B cell (primary cell): ENCODE results near the gene BICDL1. TPM values are rescaled to one million over a fixed set of nuclear protein-coding genes. Genes with fewer than 3 reads are reported as not detected.

Experiments
- ATAC-seq: fragments of 200-7000 bp; cut with Tn5 transposase; one replicate; pipeline ENCODE4 v1.10.0; 2021; ENCODE audit warnings: low read depth, mild to moderate bottlenecking, moderate number of reproducible peaks, moderate library complexity
- CTCF ChIA-PET: fragments of 350-600 bp; sonication (Branson Sonifier 250); formaldehyde crosslinking; loops from one replicate; lab custom pipeline; 2021; ENCODE audit warnings: antibody characterized with exemption, inconsistent platforms; lab: Charles Lee
- POLR2A ChIA-PET: fragments of 350-600 bp; sonication (Branson Sonifier 250); formaldehyde crosslinking; loops from one replicate; lab custom pipeline; 2021; ENCODE audit warnings: antibody characterized with exemption; lab: Charles Lee
- DNase-seq: peaks from one replicate; pipeline ENCODE4 v3.0.0; 2013
- H2AFZ ChIP-seq: 2 replicates; pipeline ENCODE4 v1.6.1; 2012; ENCODE audit warnings: mild to moderate bottlenecking, low read depth, low read length; ENCODE audit not compliant: insufficient read depth, poor library complexity, severe bottlenecking
- H3K27ac ChIP-seq, 2 donors: 1 replicate in 1 of 2; 2 replicates in 1 of 2; pipeline ENCODE4 v1.5.1; 2012 to 2013; ENCODE audit warnings: low read length in 2 of 2, mild to moderate bottlenecking in 2 of 2, moderate library complexity in 1 of 2
- H3K27me3 ChIP-seq, 4 experiments: fragments of 200-600 bp in 1 of 4; sonication (generic) in 1 of 4; replicated peaks in 1 of 4; 1 replicate in 2 of 4; 2 replicates in 2 of 4; pipeline versions ENCODE4 v1.6.1 to v1.7.0; 2013 to 2016; ENCODE audit warnings: low read length in 3 of 4, mild to moderate bottlenecking in 2 of 4, mixed read lengths in 1 of 4, moderate library complexity in 1 of 4; ENCODE audit not compliant: insufficient read depth in 4 of 4, control insufficient read depth in 3 of 4; ENCODE audit errors: control extremely low read depth in 1 of 4
- H3K36me3 ChIP-seq, 2 experiments: replicated peaks in 1 of 2; 1 replicate in 1 of 2; 2 replicates in 1 of 2; pipeline versions ENCODE4 v1.6.1 to v1.7.1; 2013; ENCODE audit warnings: low read length in 1 of 2; ENCODE audit not compliant: insufficient read depth in 2 of 2, control insufficient read depth in 1 of 2; ENCODE audit errors: control extremely low read depth in 1 of 2, extremely low read depth in 1 of 2
- H3K4me1 ChIP-seq, 2 donors: fragments of 200-600 bp in 1 of 2; sonication (generic) in 1 of 2; 1 replicate in 1 of 2; 2 replicates in 1 of 2; pipeline versions ENCODE4 v1.5.1 to v1.6.1; 2013 to 2017; ENCODE audit warnings: low read length in 2 of 2; ENCODE audit not compliant: control insufficient read depth in 2 of 2, insufficient read depth in 2 of 2
- H3K4me2 ChIP-seq: replicated peaks from 2 replicates; pipeline ENCODE3; 2012; ENCODE audit warnings: mild to moderate bottlenecking, low read depth, low read length; ENCODE audit not compliant: poor library complexity, severe bottlenecking
- H3K4me3 ChIP-seq, 5 experiments: fragments of 200-600 bp in 1 of 5; sonication (generic) in 1 of 5; 1 replicate in 3 of 5; 2 replicates in 2 of 5; pipeline versions ENCODE4 v1.5.1 to v1.7.0; 2011 to 2016; ENCODE audit warnings: low read length in 4 of 5, mild to moderate bottlenecking in 4 of 5, low read depth in 2 of 5, control low read depth in 1 of 5, moderate library complexity in 1 of 5; ENCODE audit not compliant: insufficient read depth in 1 of 5; ENCODE audit errors: control extremely low read depth in 1 of 5, extremely low read depth in 1 of 5
- H3K79me2 ChIP-seq: fragments of 200-600 bp; sonication (generic); one replicate; pipeline ENCODE4 v1.6.0; 2016; ENCODE audit warnings: low read length; ENCODE audit not compliant: control insufficient read depth, insufficient read depth
- H3K9ac ChIP-seq: fragments of 200-600 bp; sonication (generic); 2 replicates; pipeline ENCODE4 v1.6.1; 2017; ENCODE audit warnings: mild to moderate bottlenecking, low read length, moderate library complexity
- H3K9me3 ChIP-seq, 3 donors: one replicate each; pipeline versions ENCODE4 v1.6.1 to v1.7.1; 2013; ENCODE audit warnings: low read length in 2 of 3; ENCODE audit not compliant: control insufficient read depth in 2 of 3, insufficient read depth in 1 of 3; ENCODE audit errors: control extremely low read depth in 1 of 3
- H4K20me1 ChIP-seq: 2 replicates; pipeline ENCODE4 v1.6.0; 2012; ENCODE audit warnings: mild to moderate bottlenecking, low read length; ENCODE audit not compliant: insufficient read depth, control insufficient read depth, poor library complexity, severe bottlenecking
- H3K27ac Mint-ChIP-seq: one replicate; pipeline ENCODE4 v1.8.0; 2021; ENCODE audit warnings: mixed read lengths
- H3K27me3 Mint-ChIP-seq: one replicate; pipeline ENCODE4 v1.8.0; 2021; ENCODE audit warnings: mixed read lengths
- H3K4me1 Mint-ChIP-seq: one replicate; pipeline ENCODE4 v1.8.0; 2021; ENCODE audit warnings: mixed read lengths
- H3K4me3 Mint-ChIP-seq: one replicate; pipeline ENCODE4 v1.8.0; 2021; ENCODE audit warnings: mixed read lengths
- H3K9me3 Mint-ChIP-seq: one replicate; pipeline ENCODE4 v1.8.0; 2022; ENCODE audit warnings: mixed read lengths; ENCODE audit not compliant: insufficient read depth
- EZH2 ChIP-seq: IDR thresholded peaks from 2 replicates; pipeline ENCODE4 v1.6.1; 2012; ENCODE audit warnings: borderline replicate concordance, low read depth, mild to moderate bottlenecking, moderate library complexity, low read length; ENCODE audit not compliant: insufficient read depth, poor library complexity, severe bottlenecking
- WGBS: methylation state at CpG from one replicate; pipeline ENCODE4 v1.1.5; 2013; ENCODE audit warnings: missing lambda C conversion rate; ENCODE audit not compliant: insufficient coverage; 5-methylcytosine and 5-hydroxymethylcytosine counted together
- intact Hi-C: fragments of 100-400 bp; cut with micrococcal nuclease; formaldehyde crosslinking; loops from one replicate; pipeline ENCODE4 v1.10.0; 2022
- polyA plus RNA-seq: library from polyadenylated mRNA; depleted of rRNA; stranded (reverse); fragments of >200 nt; gene quantifications from 2 replicates; pipeline ENCODE4 v1.2.3, GENCODE V29; 2012
- total RNA-seq, 2 donors: library from RNA; stranded (reverse); fragments of 120-200 nt in 1 of 2; gene quantifications; 1 replicate in 1 of 2; 2 replicates in 1 of 2; pipeline versions ENCODE4 v1.2.3 to v1.2.4, GENCODE V29; 2013 to 2022
- TF ChIP-seq, protein P1 (sequence below): fragments of 200-600 bp; IDR thresholded peaks from one replicate; pipeline ENCODE4 v1.8.0; 2022; ENCODE audit warnings: antibody characterized with exemption, mild to moderate bottlenecking

BICDL1 gene
- total and polyA plus RNA-seq, 2 donors (not counting 1 experiment from before 2014, with no cell fraction given): 15.6 to 41.5 TPM

DNA sequence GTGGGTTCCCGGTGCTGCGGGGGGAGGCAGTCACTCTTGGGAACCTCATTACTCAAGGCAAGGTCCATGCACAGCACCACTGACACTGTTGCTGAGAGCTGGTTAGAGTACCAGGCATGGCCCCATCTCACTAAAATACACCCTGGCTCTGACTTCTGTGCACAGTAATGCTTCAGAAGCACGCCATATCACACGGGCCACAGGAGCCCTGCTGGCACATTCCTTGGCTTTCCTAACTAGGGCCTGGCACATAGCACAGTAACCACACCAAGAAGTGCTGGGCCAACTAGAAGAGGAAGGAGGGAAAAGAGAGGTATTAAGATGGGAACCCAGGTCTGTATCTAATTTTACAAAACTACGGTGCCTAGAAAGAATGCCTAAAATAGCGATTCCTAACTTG is 141.0 kb downstream of the BICDL1 start:
- H3K4me1 ChIP-seq: peaks cover 20 to 31% of the 10 kb centered on the region in 2 donors
- H3K9me3 Mint-ChIP-seq: no peaks in the 10 kb centered on the region
- ChIA-PET CTCF (no interaction called here), POLR2A (no interaction called here)
- no peak overlapping the region for H3K9ac ChIP-seq
- H3K4me1 Mint-ChIP-seq: peaks cover 22% of the 10 kb centered on the region
- 100% methylated on average over 4 of the region's 6 CpGs for WGBS
- DNase-seq: no peak
- peaks cover 10% of the 10 kb centered on the region for H4K20me1 ChIP-seq
- H3K36me3 ChIP-seq: peaks cover 2 to 80% of the 10 kb centered on the region in 2 experiments
- H3K4me2 ChIP-seq: no peak overlapping the region
- no peak overlapping the region for H3K4me3 Mint-ChIP-seq
- no peak for ATAC-seq
- H3K27me3 ChIP-seq: no peaks in the 10 kb centered on the region
- no peak overlapping the region for H2AFZ ChIP-seq
- TF ChIP-seq EZH2: no peak
- TF ChIP-seq, protein P1, sequence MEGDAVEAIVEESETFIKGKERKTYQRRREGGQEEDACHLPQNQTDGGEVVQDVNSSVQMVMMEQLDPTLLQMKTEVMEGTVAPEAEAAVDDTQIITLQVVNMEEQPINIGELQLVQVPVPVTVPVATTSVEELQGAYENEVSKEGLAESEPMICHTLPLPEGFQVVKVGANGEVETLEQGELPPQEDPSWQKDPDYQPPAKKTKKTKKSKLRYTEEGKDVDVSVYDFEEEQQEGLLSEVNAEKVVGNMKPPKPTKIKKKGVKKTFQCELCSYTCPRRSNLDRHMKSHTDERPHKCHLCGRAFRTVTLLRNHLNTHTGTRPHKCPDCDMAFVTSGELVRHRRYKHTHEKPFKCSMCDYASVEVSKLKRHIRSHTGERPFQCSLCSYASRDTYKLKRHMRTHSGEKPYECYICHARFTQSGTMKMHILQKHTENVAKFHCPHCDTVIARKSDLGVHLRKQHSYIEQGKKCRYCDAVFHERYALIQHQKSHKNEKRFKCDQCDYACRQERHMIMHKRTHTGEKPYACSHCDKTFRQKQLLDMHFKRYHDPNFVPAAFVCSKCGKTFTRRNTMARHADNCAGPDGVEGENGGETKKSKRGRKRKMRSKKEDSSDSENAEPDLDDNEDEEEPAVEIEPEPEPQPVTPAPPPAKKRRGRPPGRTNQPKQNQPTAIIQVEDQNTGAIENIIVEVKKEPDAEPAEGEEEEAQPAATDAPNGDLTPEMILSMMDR: no peak
- no peaks in the 10 kb centered on the region for H3K79me2 ChIP-seq
- H3K9me3 ChIP-seq: no peaks in the 10 kb centered on the region
- H3K4me3 ChIP-seq: no peak overlapping the region
- no peak overlapping the region for H3K27ac Mint-ChIP-seq
- H3K27me3 Mint-ChIP-seq: no peaks in the 10 kb centered on the region
- H3K27ac ChIP-seq: no peak overlapping the region
- intact Hi-C loops: no loop called here

DNA sequence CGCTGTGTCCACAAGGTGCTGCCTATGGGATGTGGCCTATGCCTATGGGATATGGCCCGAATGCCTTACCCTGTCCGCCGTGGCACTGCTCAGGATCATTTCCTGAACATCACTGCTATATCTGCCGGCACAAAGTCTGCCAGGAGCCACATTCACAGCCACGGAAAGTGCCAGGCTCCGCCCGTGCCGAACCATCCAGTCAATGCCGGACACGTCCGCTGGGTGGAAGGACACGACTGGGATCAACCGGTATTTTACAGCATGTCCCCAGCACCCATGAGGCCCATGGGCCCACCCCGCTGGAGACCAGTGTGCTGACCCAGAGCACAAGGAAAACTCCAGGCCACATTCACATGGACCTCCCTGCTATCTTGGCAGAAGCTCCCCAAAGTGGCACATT is 142.1 kb downstream of the BICDL1 start:
- Histone ChIP-seq H3K4me2 (no peak overlapping the region), H3K27me3 (no peaks in the 10 kb centered on the region), H4K20me1 (peaks cover 10% of the 10 kb centered on the region), H3K36me3 (peaks cover 4 to 89% of the 10 kb centered on the region in 2 experiments), H3K4me1 (peaks cover 20 to 31% of the 10 kb centered on the region in 2 donors), H3K4me3 (no peak overlapping the region), H3K9ac (no peak overlapping the region), H3K9me3 (no peaks in the 10 kb centered on the region), H2AFZ (no peak overlapping the region), H3K79me2 (no peaks in the 10 kb centered on the region), H3K27ac (no peak overlapping the region)
- intact Hi-C loops: no loop called here
- TF ChIP-seq, protein P1: no peak
- no peak for TF ChIP-seq EZH2
- CTCF ChIA-PET: interaction anchor here (1.4 kb wide), 1 partner anchor 14 kb away, joined by 3 read pairs; the partner anchor contains the start of gene RAB35
- no peak for DNase-seq
- POLR2A ChIA-PET: no interaction called here
- H3K4me3 Mint-ChIP-seq: no peak overlapping the region
- ATAC-seq: no peak
- no peak overlapping the region for H3K27ac Mint-ChIP-seq
- no peaks in the 10 kb centered on the region for H3K27me3 Mint-ChIP-seq
- H3K4me1 Mint-ChIP-seq: peaks cover 22% of the 10 kb centered on the region
- WGBS: 98% methylated on average over 15 of the region's 15 CpGs
- no peaks in the 10 kb centered on the region for H3K9me3 Mint-ChIP-seq
